ENCODE data around the gene PNRC2.
A peak's percentile ranks its signal among the peaks of the same experiment; 100 is the strongest.

Gene PNRC2

GRCh38 chr1:23931491-23931880 is 28.1 kb upstream of the PNRC2 start:
- no peak for TF ChIP-seq TAF1 (IDR thresholded peaks at IDR 0.05; ENCODE audit: borderline replicate concordance, insufficient read depth, low read length)
- TF ChIP-seq SIN3A (IDR thresholded peaks at IDR 0.05; ENCODE audit: borderline replicate concordance, insufficient read depth, low read length) = no peak
- TF ChIP-seq FOXP2 (optimal IDR thresholded peaks at IDR 0.05; ENCODE audit: borderline replicate concordance, extremely low read depth, extremely low read length, insufficient read depth) = no peak
- TF ChIP-seq REST (IDR thresholded peaks at IDR 0.05; ENCODE audit: insufficient read depth in 1 of 2, low read depth in 2 of 2, low read length in 2 of 2) = no peak
- TF ChIP-seq POLR2AphosphoS5 (IDR thresholded peaks at IDR 0.05; ENCODE audit: low read depth, low read length) = no peak

- TF ChIP-seq TAF1 (IDR thresholded peaks at IDR 0.05; ENCODE audit: borderline replicate concordance, insufficient read depth, low read length) (no peak), SIN3A (IDR thresholded peaks at IDR 0.05; ENCODE audit: borderline replicate concordance, insufficient read depth, low read length) (no peak), POLR2AphosphoS5 (IDR thresholded peaks at IDR 0.05; ENCODE audit: low read depth, low read length) (no peak), REST (IDR thresholded peaks at IDR 0.05; ENCODE audit: insufficient read depth in 1 of 2, low read depth in 2 of 2, low read length in 2 of 2) (peak; percentile 57 to 88; a peak in 3 of 4 replicates), FOXP2 (optimal IDR thresholded peaks at IDR 0.05; ENCODE audit: borderline replicate concordance, extremely low read depth, extremely low read length, insufficient read depth) (no peak)
Observed at GRCh38 chr1:23936481-23937176, 23.0 kb upstream of the PNRC2 start.

- no peak for TF ChIP-seq FOXP2 (optimal IDR thresholded peaks at IDR 0.05; ENCODE audit: borderline replicate concordance, extremely low read depth, extremely low read length, insufficient read depth)
- no peak for TF ChIP-seq SIN3A (IDR thresholded peaks at IDR 0.05; ENCODE audit: borderline replicate concordance, insufficient read depth, low read length)
- TF ChIP-seq TAF1 (IDR thresholded peaks at IDR 0.05; ENCODE audit: borderline replicate concordance, insufficient read depth, low read length) = no peak
- TF ChIP-seq REST (IDR thresholded peaks at IDR 0.05; ENCODE audit: insufficient read depth in 1 of 2, low read depth in 2 of 2, low read length in 2 of 2) = no peak
- no peak for TF ChIP-seq POLR2AphosphoS5 (IDR thresholded peaks at IDR 0.05; ENCODE audit: low read depth, low read length)
Observed at GRCh38 chr1:23947366-23947765, 12.3 kb upstream of the PNRC2 start.

- TF ChIP-seq POLR2AphosphoS5 (IDR thresholded peaks at IDR 0.05; ENCODE audit: low read depth, low read length) = no peak
- no peak for TF ChIP-seq SIN3A (IDR thresholded peaks at IDR 0.05; ENCODE audit: borderline replicate concordance, insufficient read depth, low read length)
- TF ChIP-seq TAF1 (IDR thresholded peaks at IDR 0.05; ENCODE audit: borderline replicate concordance, insufficient read depth, low read length) = no peak
Observed at GRCh38 chr1:23953020-23953419, 6.6 kb upstream of the PNRC2 start.

GRCh38 chr1:23957096-23957495 is 2.5 kb upstream of the PNRC2 start:
- TF ChIP-seq FOXP2 (optimal IDR thresholded peaks at IDR 0.05; ENCODE audit: borderline replicate concordance, extremely low read depth, extremely low read length, insufficient read depth) (no peak), POLR2AphosphoS5 (IDR thresholded peaks at IDR 0.05; ENCODE audit: low read depth, low read length) (no peak), SIN3A (IDR thresholded peaks at IDR 0.05; ENCODE audit: borderline replicate concordance, insufficient read depth, low read length) (no peak), REST (IDR thresholded peaks at IDR 0.05; ENCODE audit: insufficient read depth in 1 of 2, low read depth in 2 of 2, low read length in 2 of 2) (no peak), TAF1 (IDR thresholded peaks at IDR 0.05; ENCODE audit: borderline replicate concordance, insufficient read depth, low read length) (no peak)

Data from PFSK-1 (cell line).